K562 (cell line): Measurements from ENCODE around the gene PPP4R3B. TPM values are rescaled to one million over a fixed set of nuclear protein-coding genes. Genes with fewer than 3 reads are reported as not detected.
A peak's percentile ranks its signal among the peaks of the same experiment; 100 is the strongest.

Source experiments
- CEBPG ChIP-seq, 3 experiments: fragments of 200-800 bp in 1 of 3; sonication (Bioruptor generic) in 1 of 3; sonication (generic) in 1 of 3; formaldehyde crosslinking in 1 of 3; IDR thresholded peaks in 2 of 3; conservative IDR thresholded peaks in 1 of 3; 2 replicates each; pipeline versions ENCODE4 v1.6.1 to v1.8.0; 2016 to 2022; ENCODE audit warnings: missing compliant biosample characterization in 2 of 3, missing genetic modification characterization in 2 of 3, mild to moderate bottlenecking in 1 of 3, missing genetic modification reagents in 1 of 3
- CTCF ChIP-seq, 3 experiments: IDR thresholded peaks in 2 of 3; conservative IDR thresholded peaks in 1 of 3; 2 replicates each; pipeline ENCODE4 v1.5.1; 2011 to 2012; ENCODE audit warnings: low read length in 3 of 3, mild to moderate bottlenecking in 3 of 3, control low read depth in 2 of 3, improper control_type of control experiment in 1 of 3, inconsistent platforms in 1 of 3, low read depth in 1 of 3, mixed read lengths in 1 of 3, moderate library complexity in 1 of 3; ENCODE audit not compliant: insufficient read depth in 2 of 3
- DLX4 ChIP-seq: fragments of 250-450 bp; sonication (Bioruptor Pico); IDR thresholded peaks from 2 replicates; pipeline ENCODE4 v1.6.1; 2021; ENCODE audit warnings: mild to moderate bottlenecking
- EHMT2 ChIP-seq: fragments of 450-650 bp; IDR thresholded peaks from 2 replicates; pipeline ENCODE4 v1.6.1; 2018; ENCODE audit warnings: antibody characterized with exemption
- ELK1 ChIP-seq: sonication (generic); formaldehyde crosslinking; IDR thresholded peaks from 2 replicates; pipeline ENCODE4 v1.8.1; 2022; ENCODE audit warnings: missing genetic modification reagents
- FOXK2 ChIP-seq, 2 experiments: fragments of 450-650 bp; IDR thresholded peaks in 1 of 2; conservative IDR thresholded peaks in 1 of 2; 2 replicates each; pipeline ENCODE4 v1.6.1; 2016; ENCODE audit warnings: low read depth in 2 of 2, mild to moderate bottlenecking in 1 of 2
- KAT7 ChIP-seq: sonication (generic); formaldehyde crosslinking; IDR thresholded peaks from 2 replicates; pipeline ENCODE4 v1.8.0; 2022; ENCODE audit warnings: missing genetic modification reagents, mild to moderate bottlenecking, borderline replicate concordance
- KHSRP ChIP-seq: fragments of 450-650 bp; IDR thresholded peaks from 2 replicates; pipeline ENCODE4 v1.6.1; 2017
- MAFF ChIP-seq: IDR thresholded peaks from 2 replicates; pipeline ENCODE4 v1.6.1; 2012; ENCODE audit warnings: low read length, improper control_type of control experiment
- MECOM ChIP-seq: fragments of 250-450 bp; sonication (Bioruptor Pico); IDR thresholded peaks from 2 replicates; pipeline ENCODE4 v1.8.0; 2022; ENCODE audit warnings: inconsistent platforms
- PKNOX1 ChIP-seq: fragments of 450-650 bp; IDR thresholded peaks from 2 replicates; pipeline ENCODE4 v1.6.1; 2016
- RBM15 ChIP-seq: fragments of 200-400 bp; formaldehyde crosslinking; IDR thresholded peaks from 2 replicates; pipeline ENCODE4 v1.6.1; 2018; ENCODE audit warnings: mild to moderate bottlenecking, low read length, moderate library complexity; ENCODE audit not compliant: insufficient read depth
- RCOR1 ChIP-seq, 2 experiments: IDR thresholded peaks; 2 replicates each; pipeline ENCODE4 v1.6.1; 2012; ENCODE audit warnings: low read depth in 2 of 2, low read length in 2 of 2, borderline replicate concordance in 1 of 2, improper control_type of control experiment in 1 of 2
- SMAD1 ChIP-seq: fragments of 150-350 bp; IDR thresholded peaks from 2 replicates; pipeline ENCODE4 v1.6.1; 2014; ENCODE audit warnings: low read length, low read depth; ENCODE audit not compliant: partially characterized antibody
- SMAD2 ChIP-seq: fragments of 150-350 bp; IDR thresholded peaks from 2 replicates; pipeline ENCODE4 v1.6.1; 2014; ENCODE audit warnings: low read depth, mild to moderate bottlenecking, low read length
- SMARCE1 ChIP-seq: fragments of 450-650 bp; IDR thresholded peaks from 2 replicates; pipeline ENCODE4 v1.7.1; 2016; ENCODE audit warnings: mild to moderate bottlenecking
- STAT5A ChIP-seq: IDR thresholded peaks from 2 replicates; pipeline ENCODE4 v1.6.1; 2012; ENCODE audit warnings: low read length, inconsistent platforms, borderline replicate concordance
- ZBTB12 ChIP-seq: fragments of 250-450 bp; sonication (Bioruptor Pico); IDR thresholded peaks from 2 replicates; pipeline ENCODE4 v1.4.0; 2020
- ZNF165 ChIP-seq: fragments of 250-450 bp; sonication (Bioruptor Pico); IDR thresholded peaks from 2 replicates; pipeline ENCODE4 v1.4.0; 2020; ENCODE audit warnings: borderline replicate concordance
- ZNF184 ChIP-seq: sonication (generic); formaldehyde crosslinking; IDR thresholded peaks from 2 replicates; pipeline ENCODE4 v1.5.0; 2020; ENCODE audit warnings: missing genetic modification reagents
- ZNF511 ChIP-seq: sonication (generic); formaldehyde crosslinking; IDR thresholded peaks from 2 replicates; pipeline ENCODE4 v1.8.0; 2022; ENCODE audit warnings: mild to moderate bottlenecking, missing genetic modification reagents
- ZNF695 ChIP-seq: fragments of 450-650 bp; formaldehyde crosslinking; IDR thresholded peaks from 2 replicates; pipeline ENCODE4 v1.4.0; 2020; ENCODE audit warnings: mild to moderate bottlenecking, moderate library complexity
- polyA plus RNA-seq, 8 experiments: library from polyadenylated mRNA; depleted of rRNA in 4 of 8; stranded (reverse) in 5 of 8; unstranded in 3 of 8; fragments of >200 nt; fragmentation: Nextera tagmentation in 2 of 8; fragmentation: Illumina TruSeq in 1 of 8; extraction: Ambion mirVana in 2 of 8; extraction: Trizol in 1 of 8; gene quantifications; 2 replicates each; pipeline versions ENCODE4 v1.2.1 to v1.2.3, GENCODE V29; 2011 to 2014; ENCODE audit warnings: inconsistent platforms in 1 of 8, missing spikeins in 1 of 8
- total RNA-seq, 7 experiments: library from RNA; depleted of rRNA in 6 of 7; stranded (reverse); fragments of >200 nt in 6 of 7; fragmentation: Illumina TruSeq in 2 of 7; extraction: Trizol in 2 of 7; gene quantifications; 2 replicates each; pipeline versions ENCODE4 v1.2.1 to v1.2.3, GENCODE V29; 2011 to 2021; ENCODE audit warnings: low replicate concordance in 1 of 7

Gene PPP4R3B
- total and polyA plus RNA-seq, 9 of the 15 experiments (the other 6 are each of a cell fraction or from before 2014, with no cell fraction given): 13.2 to 59.2 (median 41.9) TPM

- TF ChIP-seq ZNF165 (CRISPR knock-in tag) (no peak), MECOM (CRISPR knock-in tag) (no peak), PKNOX1 (no peak), CEBPG (CRISPR knock-in tag; IDR thresholded peaks at IDR 0.05) (no peak), CEBPG (tag; conservative IDR thresholded peaks at IDR 0.05 in 1 of 2, IDR thresholded peaks at IDR 0.05 in 1 of 2) (no peak), SMARCE1 (no peak), ZNF511 (no peak), STAT5A (no peak), KHSRP (no peak), SMAD1 (no peak), DLX4 (no peak), SMAD2 (no peak), MAFF (no peak; the same call in 1 of the 2 replicates), ZBTB12 (CRISPR knock-in tag) (0 out of 2 replicates have a peak, but pooled peaks have one; percentile 8), ZNF184 (CRISPR knock-in tag) (no peak), EHMT2 (no peak), CTCF (IDR thresholded peaks at IDR 0.05 in 2 of 3, conservative IDR thresholded peaks at IDR 0.05 in 1 of 3; ENCODE audit: insufficient read depth in 2 of 3, low read depth in 1 of 3, low read length in 3 of 3) (no peak), RBM15 (no peak), FOXK2 (conservative IDR thresholded peaks at IDR 0.05 in 1 of 2, IDR thresholded peaks at IDR 0.05 in 1 of 2; ENCODE audit: low read depth in 2 of 2) (peak; percentile 54 to 61; a peak in 3 of 4 replicates), ELK1 (CRISPR knock-in tag) (no peak), KAT7 (CRISPR knock-in tag) (peak; percentile 15; the same call in 1 of the 2 replicates), ZNF695 (CRISPR knock-in tag) (no peak), RCOR1 (IDR thresholded peaks at IDR 0.05; ENCODE audit: borderline replicate concordance in 1 of 2, low read depth in 2 of 2, low read length in 2 of 2) (peak in 1 of 2 experiments; percentile 20; a peak in 1 of 4 replicates)
These were observed 1.0 kb upstream of the PPP4R3B start (continued) for GRCh38 chr2:55618275-55619055.
